Ascending aorta (tissue), 2 donors: ENCODE results near the gene CNRIP1. TPM values are rescaled to one million over a fixed set of nuclear protein-coding genes. Genes with fewer than 3 reads are reported as not detected.

Source experiments
- DNase-seq, 2 donors: peaks; one replicate each; pipeline ENCODE4 v3.0.0-alpha.2; 2019; ENCODE audit warnings: low spot score in 2 of 2
- H3K27ac ChIP-seq, 2 donors: fragments of 200-600 bp; sonication (generic); one replicate each; pipeline ENCODE4 v1.5.1; 2016 to 2017; ENCODE audit warnings: mild to moderate bottlenecking in 1 of 2
- H3K27me3 ChIP-seq: fragments of 200-600 bp; sonication (generic); one replicate; pipeline ENCODE4 v1.5.1; 2017
- H3K36me3 ChIP-seq, 2 donors: fragments of 200-600 bp; sonication (generic); one replicate each; pipeline ENCODE4 v1.5.1; 2016
- H3K4me1 ChIP-seq, 2 donors: fragments of 200-600 bp; sonication (generic); one replicate each; pipeline ENCODE4 v1.5.1; 2016 to 2017; ENCODE audit warnings: mild to moderate bottlenecking in 1 of 2
- H3K4me3 ChIP-seq, 2 donors: fragments of 200-600 bp; sonication (generic); one replicate each; pipeline ENCODE4 v1.5.1; 2016 to 2017; ENCODE audit warnings: mild to moderate bottlenecking in 1 of 2
- H3K9me3 ChIP-seq, 2 donors: fragments of 200-600 bp; sonication (generic); one replicate each; pipeline ENCODE4 v1.5.1; 2016
- CTCF ChIP-seq, 3 experiments: fragments of 200-600 bp in 2 of 3; fragments of 450-650 bp in 1 of 3; sonication (generic) in 2 of 3; IDR thresholded peaks; one replicate each; pipeline ENCODE4 v1.5.1; 2016 to 2019; ENCODE audit warnings: antibody characterized with exemption in 3 of 3, mild to moderate bottlenecking in 1 of 3, moderate library complexity in 1 of 3
- intact Hi-C: fragments of 100-400 bp; cut with DNase I; formaldehyde crosslinking; loops from one replicate; pipeline ENCODE4 v1.15.1; 2023
- total RNA-seq: library from RNA; depleted of rRNA; stranded (reverse); fragments of >200 nt; gene quantifications from one replicate; pipeline ENCODE4 v1.1.0, GENCODE V29; 2016

Gene CNRIP1
- total RNA-seq, 1 donor from 2014 or later, result 37.7 TPM

GRCh38 chr2:68365087-68365486 is 45.3 kb upstream of the CNRIP1 start, which contains the start of gene PLEK:
Gene PLEK, plus strand, starts transcription at chr2:68365282. Its CDS starts 70 bp downstream, at chr2:68365352.
- no peaks in the 10 kb centered on the region for H3K36me3 ChIP-seq
- H3K4me3 ChIP-seq, result peak within 1 kb of the TSS in 1 of 2 donors; percentile 49
- TF ChIP-seq CTCF (IDR thresholded peaks at IDR 0.05), result no peak
- peak; percentile 50 to 77 for DNase-seq
- no peaks in the 10 kb centered on the region for H3K27me3 ChIP-seq
- no peaks in the 10 kb centered on the region for H3K9me3 ChIP-seq
- intact Hi-C loops, result no loop called here
- peak within 1 kb of the TSS in 1 of 2 donors; percentile 13 for H3K27ac ChIP-seq
- peaks cover 0 to 2% of the 10 kb centered on the region in 2 donors for H3K4me1 ChIP-seq

DNA sequence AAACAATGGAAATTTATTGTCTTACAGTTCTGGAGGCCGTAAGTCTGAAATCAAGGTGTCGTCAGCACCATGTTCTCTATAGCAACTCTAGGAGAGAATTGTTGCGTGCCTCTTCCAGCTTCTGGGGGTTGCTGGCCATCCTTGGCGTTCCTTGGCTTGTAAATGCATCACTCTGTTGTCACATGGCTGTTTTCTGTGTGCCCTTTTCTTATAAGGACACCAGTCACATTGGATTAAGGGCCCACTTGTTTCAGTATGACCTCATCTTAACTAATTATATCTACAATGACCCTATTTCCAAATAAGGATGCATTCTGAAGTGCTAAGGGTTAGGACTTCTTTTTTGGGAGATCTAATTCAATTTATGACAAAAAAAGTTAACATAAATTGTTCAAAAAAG is 44.0 kb upstream of the CNRIP1 start:
- no peaks in the 10 kb centered on the region for H3K36me3 ChIP-seq
- TF ChIP-seq CTCF (IDR thresholded peaks at IDR 0.05), result no peak
- no peak overlapping the region for H3K4me3 ChIP-seq
- no peaks in the 10 kb centered on the region for H3K9me3 ChIP-seq
- intact Hi-C loops, result no loop called here
- H3K4me1 ChIP-seq, result peaks cover 0 to 2% of the 10 kb centered on the region in 2 donors
- DNase-seq, result no peak
- no peak overlapping the region for H3K27ac ChIP-seq
- H3K27me3 ChIP-seq, result no peaks in the 10 kb centered on the region

DNA sequence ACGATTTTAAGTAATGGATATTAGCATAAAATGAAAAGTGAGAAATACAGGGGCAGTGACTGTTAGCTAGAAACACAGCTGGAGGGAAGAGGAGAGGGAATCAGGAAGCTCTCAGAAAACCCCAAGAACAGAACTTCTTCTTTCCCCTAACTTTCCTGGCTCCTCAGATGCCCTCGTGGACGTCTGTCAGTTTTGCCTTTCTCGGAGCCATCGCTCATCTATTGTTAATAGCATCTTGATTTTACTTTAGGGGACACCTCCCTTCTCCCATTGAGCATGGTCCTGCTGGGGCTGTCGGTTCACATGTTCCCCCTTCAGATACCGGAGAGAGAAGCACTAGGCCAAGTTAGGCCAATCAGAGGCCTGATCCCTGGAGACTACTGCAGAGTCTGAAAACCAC is 43.0 kb upstream of the CNRIP1 start:
- no peak for DNase-seq
- Histone ChIP-seq H3K9me3 (no peaks in the 10 kb centered on the region), H3K4me3 (no peak overlapping the region), H3K27ac (no peak overlapping the region), H3K36me3 (no peaks in the 10 kb centered on the region), H3K4me1 (no peaks in the 10 kb centered on the region), H3K27me3 (no peaks in the 10 kb centered on the region)
- no peak for TF ChIP-seq CTCF (IDR thresholded peaks at IDR 0.05)
- intact Hi-C loops, result loop anchor here (1.0 kb wide), 1 partner anchor 79 kb away; no protein-coding TSS in a partner anchor

DNA sequence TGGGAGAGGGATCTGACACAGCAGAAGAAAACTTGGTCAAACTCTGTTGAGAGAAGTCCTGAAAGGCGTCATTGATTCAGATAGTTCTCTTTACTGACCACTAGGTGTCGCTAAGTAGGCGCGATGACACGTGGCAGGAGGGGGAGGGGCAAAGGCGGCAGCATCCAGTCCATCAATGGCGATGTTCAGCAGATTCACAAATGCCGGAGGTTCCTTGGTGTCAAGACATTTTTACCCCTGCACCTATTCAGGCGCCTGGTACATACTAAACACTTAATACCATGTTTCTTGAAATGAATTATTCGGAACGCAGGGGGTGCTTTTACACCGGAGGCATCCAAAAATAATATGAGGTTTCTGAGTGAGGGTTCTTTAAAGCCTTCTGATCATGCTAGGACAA is 42.3 kb upstream of the CNRIP1 start:
- no peak overlapping the region for H3K27ac ChIP-seq
- TF ChIP-seq CTCF (IDR thresholded peaks at IDR 0.05), result peak; percentile 43 to 69 (median 59)
- no peaks in the 10 kb centered on the region for H3K27me3 ChIP-seq
- H3K4me1 ChIP-seq, result no peaks in the 10 kb centered on the region
- peak in 1 of 2 donors; percentile 80 for DNase-seq
- H3K36me3 ChIP-seq, result no peaks in the 10 kb centered on the region
- no peaks in the 10 kb centered on the region for H3K9me3 ChIP-seq
- H3K4me3 ChIP-seq, result no peak overlapping the region
- intact Hi-C loops, result loop anchor here (1.0 kb wide), 1 partner anchor 79 kb away; no protein-coding TSS in a partner anchor

DNA sequence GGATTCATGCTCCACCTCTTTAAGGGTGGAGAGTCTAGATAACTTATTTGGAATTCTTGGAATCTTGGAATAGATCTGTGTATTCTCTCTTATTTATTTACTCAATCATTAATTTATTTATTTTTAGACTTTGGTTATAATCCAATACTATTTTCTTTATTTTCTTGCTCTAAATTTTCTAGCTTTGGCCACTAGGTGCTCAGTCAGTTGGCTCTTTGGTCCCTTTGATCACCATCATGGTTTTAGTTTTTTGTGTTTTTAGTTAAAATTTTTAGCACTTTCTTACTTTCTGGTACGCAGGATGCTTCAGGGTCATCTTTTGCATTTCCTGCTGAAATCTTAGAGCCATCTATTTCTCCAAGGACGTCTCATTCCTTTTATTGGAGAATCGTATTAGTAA is 40.1 kb upstream of the CNRIP1 start:
- intact Hi-C loops, result no loop called here
- H3K36me3 ChIP-seq, result no peaks in the 10 kb centered on the region
- H3K4me1 ChIP-seq, result no peaks in the 10 kb centered on the region
- H3K9me3 ChIP-seq, result no peaks in the 10 kb centered on the region
- no peaks in the 10 kb centered on the region for H3K27me3 ChIP-seq
- no peak overlapping the region for H3K4me3 ChIP-seq
- no peak overlapping the region for H3K27ac ChIP-seq
- no peak for DNase-seq
- no peak for TF ChIP-seq CTCF (IDR thresholded peaks at IDR 0.05)
